Trophoblast cell (in vitro differentiated cells and primary cell): ENCODE measurements around the gene ZNF512B.

Experiments used
- DNase-seq, 2 donors: peaks; one replicate each; pipeline ENCODE4 v3.0.0-alpha.2; 2016
- H2AFZ ChIP-seq: 2 replicates; pipeline ENCODE4 v1.6.1; 2013; ENCODE audit warnings: low read length, moderate library complexity, mild to moderate bottlenecking; ENCODE audit not compliant: insufficient read depth, poor library complexity
- H2AK5ac ChIP-seq: 2 replicates; pipeline ENCODE4 v1.6.1; 2013; ENCODE audit warnings: mild to moderate bottlenecking, low read length
- H2BK120ac ChIP-seq: 2 replicates; pipeline ENCODE4 v1.6.1; 2013; ENCODE audit warnings: low read length, mild to moderate bottlenecking, moderate library complexity; ENCODE audit not compliant: insufficient read depth, poor library complexity
- H2BK12ac ChIP-seq: 2 replicates; pipeline ENCODE4 v1.6.1; 2013; ENCODE audit warnings: mild to moderate bottlenecking, low read length, moderate library complexity
- H2BK5ac ChIP-seq: 2 replicates; pipeline ENCODE4 v1.6.1; 2013; ENCODE audit warnings: low read length, low read depth, moderate library complexity, mild to moderate bottlenecking; ENCODE audit not compliant: poor library complexity
- H3K14ac ChIP-seq: 2 replicates; pipeline ENCODE4 v1.6.1; 2013; ENCODE audit warnings: mild to moderate bottlenecking, low read length
- H3K18ac ChIP-seq: 2 replicates; pipeline ENCODE4 v1.6.1; 2013; ENCODE audit warnings: mild to moderate bottlenecking, low read length
- H3K23ac ChIP-seq: 2 replicates; pipeline ENCODE4 v1.6.1; 2013; ENCODE audit warnings: low read length
- H3K27ac ChIP-seq: 2 replicates; pipeline ENCODE4 v1.5.1; 2013; ENCODE audit warnings: low read depth, mild to moderate bottlenecking, inconsistent platforms, low read length, moderate library complexity
- H3K27me3 ChIP-seq: 2 replicates; pipeline ENCODE4 v1.6.1; 2013; ENCODE audit warnings: inconsistent platforms, mild to moderate bottlenecking, low read length, moderate library complexity; ENCODE audit not compliant: insufficient read depth
- H3K36me3 ChIP-seq, 2 experiments: 1 replicate in 1 of 2; 2 replicates in 1 of 2; pipeline ENCODE4 v1.6.1; 2013; ENCODE audit warnings: low read length in 2 of 2, mild to moderate bottlenecking in 2 of 2, moderate library complexity in 1 of 2; ENCODE audit not compliant: insufficient read depth in 2 of 2, control insufficient read depth in 1 of 2
- H3K4ac ChIP-seq: 2 replicates; pipeline ENCODE4 v1.6.1; 2013; ENCODE audit warnings: low read depth, mild to moderate bottlenecking, low read length, moderate library complexity
- H3K4me1 ChIP-seq, 2 experiments: 1 replicate in 1 of 2; 2 replicates in 1 of 2; pipeline ENCODE4 v1.6.1; 2013; ENCODE audit warnings: low read length in 2 of 2, mild to moderate bottlenecking in 2 of 2, moderate library complexity in 1 of 2; ENCODE audit not compliant: insufficient read depth in 2 of 2, control insufficient read depth in 1 of 2
- H3K4me2 ChIP-seq: 2 replicates; pipeline ENCODE4 v1.6.1; 2013; ENCODE audit warnings: inconsistent platforms, mild to moderate bottlenecking, low read length, moderate library complexity
- H3K4me3 ChIP-seq: 2 replicates; pipeline ENCODE4 v1.5.1; 2013; ENCODE audit warnings: mild to moderate bottlenecking, low read depth, low read length, inconsistent platforms
- H3K79me1 ChIP-seq: one replicate; pipeline ENCODE4 v1.6.1; 2013; ENCODE audit warnings: low read length
- H3K79me2 ChIP-seq: 2 replicates; pipeline ENCODE4 v1.6.1; 2013; ENCODE audit warnings: low read length, mild to moderate bottlenecking; ENCODE audit not compliant: control insufficient read depth, insufficient read depth, poor library complexity
- H3K9ac ChIP-seq: 2 replicates; pipeline ENCODE4 v1.6.1; 2013; ENCODE audit warnings: mild to moderate bottlenecking, low read length
- H3K9me3 ChIP-seq: 2 replicates; pipeline ENCODE4 v1.6.1; 2013; ENCODE audit warnings: low read depth, mild to moderate bottlenecking, control low read depth, inconsistent platforms, low read length; ENCODE audit not compliant: insufficient read depth
- H4K12ac ChIP-seq: 2 replicates; pipeline ENCODE4 v1.6.1; 2013; ENCODE audit warnings: low read depth, mild to moderate bottlenecking, low read length, moderate library complexity
- H4K8ac ChIP-seq: 2 replicates; pipeline ENCODE4 v1.6.1; 2013; ENCODE audit warnings: low read depth, mild to moderate bottlenecking, low read length, moderate library complexity
- H4K91ac ChIP-seq: one replicate; pipeline ENCODE4 v1.6.1; 2013; ENCODE audit warnings: low read depth, mild to moderate bottlenecking, low read length, moderate library complexity
- WGBS: extraction: QIAGEN DNeasy Blood & Tissue Kit; methylation state at CpG from one replicate; pipeline ENCODE4 v1.1.7; 2013; ENCODE audit warnings: missing lambda C conversion rate; ENCODE audit not compliant: insufficient read length, insufficient coverage; ENCODE audit errors: extremely low coverage; 5-methylcytosine and 5-hydroxymethylcytosine counted together

The ZNF512B gene

GRCh38 chr20:63958964-63959698, 10.6 kb downstream of the ZNF512B start:
- H3K79me1 ChIP-seq, result peaks cover 10% of the 10 kb centered on the region
- H3K9me3 ChIP-seq, result peaks cover 20% of the 10 kb centered on the region
- H2BK5ac ChIP-seq, result no peak overlapping the region
- no peak overlapping the region for H2AK5ac ChIP-seq
- H3K27ac ChIP-seq, result no peak overlapping the region
- H3K4me1 ChIP-seq, result peaks cover 13 to 18% of the 10 kb centered on the region in 2 experiments
- H4K8ac ChIP-seq, result no peak overlapping the region
- H3K9ac ChIP-seq, result no peak overlapping the region
- no peaks in the 10 kb centered on the region for H3K27me3 ChIP-seq
- no peak overlapping the region for H3K4me2 ChIP-seq
- no peak overlapping the region for H3K18ac ChIP-seq
- H3K36me3 ChIP-seq, result peaks cover 42 to 48% of the 10 kb centered on the region in 2 experiments
- no CpG with 5 or more reads among the region's 10 CpGs for WGBS
- DNase-seq, result no peak
- no peak overlapping the region for H3K4me3 ChIP-seq
- no peak overlapping the region for H2BK120ac ChIP-seq
- H2BK12ac ChIP-seq, result no peak overlapping the region
- no peak overlapping the region for H2AFZ ChIP-seq
- H3K23ac ChIP-seq, result no peak overlapping the region
- H3K14ac ChIP-seq, result no peak overlapping the region
- peaks cover 17% of the 10 kb centered on the region for H3K79me2 ChIP-seq
- H4K91ac ChIP-seq, result no peak overlapping the region
- H4K12ac ChIP-seq, result no peak overlapping the region
- no peak overlapping the region for H3K4ac ChIP-seq

- Histone ChIP-seq H3K9ac (no peak overlapping the region), H3K27ac (no peak overlapping the region), H3K4me3 (no peak overlapping the region), H2BK12ac (no peak overlapping the region), H3K14ac (no peak overlapping the region), H3K79me1 (peaks cover 10% of the 10 kb centered on the region), H3K9me3 (peaks cover 13% of the 10 kb centered on the region), H3K36me3 (peaks cover 38 to 41% of the 10 kb centered on the region in 2 experiments), H3K4me2 (no peak overlapping the region), H3K18ac (no peak overlapping the region), H2BK120ac (no peak overlapping the region), H2BK5ac (no peak overlapping the region), H3K4me1 (peaks cover 18 to 23% of the 10 kb centered on the region in 2 experiments), H3K4ac (no peak overlapping the region), H2AFZ (no peak overlapping the region), H3K23ac (no peak overlapping the region), H3K79me2 (peaks cover 20% of the 10 kb centered on the region), H4K91ac (no peak overlapping the region), H2AK5ac (no peak overlapping the region), H4K12ac (no peak overlapping the region), H4K8ac (no peak overlapping the region), H3K27me3 (no peaks in the 10 kb centered on the region)
- no CpG with 5 or more reads among the region's 4 CpGs for WGBS
- DNase-seq, result no peak
These were observed 11.3 kb downstream of the ZNF512B start for GRCh38 chr20:63958471-63958870.

GRCh38 chr20:63957690-63958441, 11.9 kb downstream of the ZNF512B start:
- H2BK120ac ChIP-seq, result no peak overlapping the region
- H2BK5ac ChIP-seq, result no peak overlapping the region
- peaks cover 20% of the 10 kb centered on the region for H3K79me2 ChIP-seq
- peak overlapping the region; percentile 92 for H3K4me2 ChIP-seq
- peaks cover 7% of the 10 kb centered on the region for H3K9me3 ChIP-seq
- no peak overlapping the region for H4K12ac ChIP-seq
- H3K18ac ChIP-seq, result no peak overlapping the region
- H3K27ac ChIP-seq, result no peak overlapping the region
- no peak overlapping the region for H4K8ac ChIP-seq
- H3K4me3 ChIP-seq, result no peak overlapping the region
- H3K36me3 ChIP-seq, result peaks cover 31 to 35% of the 10 kb centered on the region in 2 experiments
- no CpG with 5 or more reads among the region's 13 CpGs for WGBS
- H3K4me1 ChIP-seq, result peaks cover 18 to 23% of the 10 kb centered on the region in 2 experiments
- peak overlapping the region; percentile 53 for H2AFZ ChIP-seq
- no peak overlapping the region for H3K9ac ChIP-seq
- H2AK5ac ChIP-seq, result no peak overlapping the region
- no peak for DNase-seq
- no peak overlapping the region for H3K14ac ChIP-seq
- H3K4ac ChIP-seq, result no peak overlapping the region
- H2BK12ac ChIP-seq, result no peak overlapping the region
- H3K27me3 ChIP-seq, result no peaks in the 10 kb centered on the region
- peaks cover 10% of the 10 kb centered on the region for H3K79me1 ChIP-seq
- H4K91ac ChIP-seq, result no peak overlapping the region
- H3K23ac ChIP-seq, result no peak overlapping the region

GRCh38 chr20:63957004-63957689, 12.6 kb downstream of the ZNF512B start:
- peak overlapping the region; percentile 62 for H4K12ac ChIP-seq
- H3K79me1 ChIP-seq, result peaks cover 10% of the 10 kb centered on the region
- H2BK120ac ChIP-seq, result peak overlapping the region; percentile 13
- H3K9me3 ChIP-seq, result peaks cover 2% of the 10 kb centered on the region
- H3K23ac ChIP-seq, result no peak overlapping the region
- peak overlapping the region; percentile 14 for H3K27ac ChIP-seq
- H3K36me3 ChIP-seq, result peaks cover 28 to 32% of the 10 kb centered on the region in 2 experiments
- H3K27me3 ChIP-seq, result no peaks in the 10 kb centered on the region
- peak overlapping the region; percentile 38 for H2AK5ac ChIP-seq
- H2BK12ac ChIP-seq, result no peak overlapping the region
- H4K91ac ChIP-seq, result peak overlapping the region; percentile 48
- peaks cover 20% of the 10 kb centered on the region for H3K79me2 ChIP-seq
- peak overlapping the region; percentile 58 for H3K4me3 ChIP-seq
- peaks cover 18 to 23% of the 10 kb centered on the region in 2 experiments for H3K4me1 ChIP-seq
- peak overlapping the region; percentile 53 for H2AFZ ChIP-seq
- H3K9ac ChIP-seq, result no peak overlapping the region
- H3K14ac ChIP-seq, result peak overlapping the region; percentile 59
- H3K4me2 ChIP-seq, result peak overlapping the region; percentile 92
- peak overlapping the region; percentile 45 for H4K8ac ChIP-seq
- peak; percentile 63 to 69 for DNase-seq
- H3K4ac ChIP-seq, result no peak overlapping the region
- H2BK5ac ChIP-seq, result no peak overlapping the region
- no peak overlapping the region for H3K18ac ChIP-seq
- WGBS, result no CpG with 5 or more reads among the region's 28 CpGs
